Activated naive CD4-positive, alpha-beta T cell treated with anti-CD3 and anti-CD28 coated beads, Interleukin-2, amount 50 U/mL, for 16 hours (primary cell): ENCODE results near the gene PLCH2.
"Not testable (repeated sequence)": the region's sequence is repeated elsewhere in the genome, so short reads cannot be mapped to it uniquely, and the experiment has no call there.

ENCODE experiments used
- DNase-seq: peaks from one replicate; pipeline ENCODE4 v3.0.0-alpha.2; 2020

Gene PLCH2, protein sequence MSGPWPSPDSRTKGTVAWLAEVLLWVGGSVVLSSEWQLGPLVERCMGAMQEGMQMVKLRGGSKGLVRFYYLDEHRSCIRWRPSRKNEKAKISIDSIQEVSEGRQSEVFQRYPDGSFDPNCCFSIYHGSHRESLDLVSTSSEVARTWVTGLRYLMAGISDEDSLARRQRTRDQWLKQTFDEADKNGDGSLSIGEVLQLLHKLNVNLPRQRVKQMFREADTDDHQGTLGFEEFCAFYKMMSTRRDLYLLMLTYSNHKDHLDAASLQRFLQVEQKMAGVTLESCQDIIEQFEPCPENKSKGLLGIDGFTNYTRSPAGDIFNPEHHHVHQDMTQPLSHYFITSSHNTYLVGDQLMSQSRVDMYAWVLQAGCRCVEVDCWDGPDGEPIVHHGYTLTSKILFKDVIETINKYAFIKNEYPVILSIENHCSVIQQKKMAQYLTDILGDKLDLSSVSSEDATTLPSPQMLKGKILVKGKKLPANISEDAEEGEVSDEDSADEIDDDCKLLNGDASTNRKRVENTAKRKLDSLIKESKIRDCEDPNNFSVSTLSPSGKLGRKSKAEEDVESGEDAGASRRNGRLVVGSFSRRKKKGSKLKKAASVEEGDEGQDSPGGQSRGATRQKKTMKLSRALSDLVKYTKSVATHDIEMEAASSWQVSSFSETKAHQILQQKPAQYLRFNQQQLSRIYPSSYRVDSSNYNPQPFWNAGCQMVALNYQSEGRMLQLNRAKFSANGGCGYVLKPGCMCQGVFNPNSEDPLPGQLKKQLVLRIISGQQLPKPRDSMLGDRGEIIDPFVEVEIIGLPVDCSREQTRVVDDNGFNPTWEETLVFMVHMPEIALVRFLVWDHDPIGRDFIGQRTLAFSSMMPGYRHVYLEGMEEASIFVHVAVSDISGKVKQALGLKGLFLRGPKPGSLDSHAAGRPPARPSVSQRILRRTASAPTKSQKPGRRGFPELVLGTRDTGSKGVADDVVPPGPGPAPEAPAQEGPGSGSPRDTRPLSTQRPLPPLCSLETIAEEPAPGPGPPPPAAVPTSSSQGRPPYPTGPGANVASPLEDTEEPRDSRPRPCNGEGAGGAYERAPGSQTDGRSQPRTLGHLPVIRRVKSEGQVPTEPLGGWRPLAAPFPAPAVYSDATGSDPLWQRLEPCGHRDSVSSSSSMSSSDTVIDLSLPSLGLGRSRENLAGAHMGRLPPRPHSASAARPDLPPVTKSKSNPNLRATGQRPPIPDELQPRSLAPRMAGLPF (N-terminal part only)

DNA sequence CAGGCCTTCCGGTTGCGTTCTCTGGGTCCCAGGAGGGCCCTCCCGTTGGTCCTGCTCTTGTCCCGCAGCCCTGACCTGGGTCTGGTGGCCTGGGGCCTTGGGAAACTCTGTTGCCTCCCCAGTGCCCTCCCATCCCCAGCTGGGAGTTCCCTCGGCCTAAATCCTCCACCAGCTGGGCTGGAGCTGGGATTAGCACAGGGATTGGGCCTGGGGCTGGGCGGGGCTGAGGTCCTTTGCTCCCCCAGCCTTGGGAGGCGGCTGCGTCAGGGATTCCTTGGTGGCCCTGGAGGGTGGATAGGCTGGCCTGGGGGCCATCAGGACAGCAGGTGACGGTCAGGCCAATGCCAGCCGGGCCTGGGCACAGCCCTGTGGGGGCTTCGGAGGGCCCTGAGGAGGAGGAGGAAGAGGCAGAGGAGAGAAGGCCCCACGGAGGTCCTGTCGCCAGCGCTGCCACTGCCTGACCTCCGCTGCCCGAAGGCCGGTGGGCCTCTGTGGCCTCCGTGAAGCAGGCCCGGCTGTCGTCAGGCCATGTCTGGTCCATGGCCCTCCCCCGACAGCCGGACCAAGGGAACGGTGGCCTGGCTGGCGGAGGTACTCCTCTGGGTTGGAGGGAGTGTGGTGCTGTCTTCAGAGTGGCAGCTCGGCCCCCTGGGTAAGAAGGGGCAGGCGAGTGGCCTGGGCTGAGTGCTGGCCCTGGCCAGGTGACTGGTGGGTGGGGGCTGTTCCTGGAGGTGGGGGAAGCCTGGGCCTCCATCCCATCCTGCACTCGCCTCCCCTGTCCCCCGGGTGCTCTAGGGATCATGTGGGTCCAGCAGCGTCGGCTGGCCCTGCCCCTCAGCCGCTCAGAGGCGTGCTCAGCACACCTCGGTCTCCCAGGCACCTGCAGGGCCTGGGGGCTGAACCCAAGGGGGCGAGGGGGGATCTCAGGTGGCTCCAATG lies at the start of gene PLCH2:
PLCH2 (plus strand) TSS at position 229 of the 939 bp plus-strand sequence; CDS start at position 529, 300 bp downstream.
- DNase-seq = no peak

DNA sequence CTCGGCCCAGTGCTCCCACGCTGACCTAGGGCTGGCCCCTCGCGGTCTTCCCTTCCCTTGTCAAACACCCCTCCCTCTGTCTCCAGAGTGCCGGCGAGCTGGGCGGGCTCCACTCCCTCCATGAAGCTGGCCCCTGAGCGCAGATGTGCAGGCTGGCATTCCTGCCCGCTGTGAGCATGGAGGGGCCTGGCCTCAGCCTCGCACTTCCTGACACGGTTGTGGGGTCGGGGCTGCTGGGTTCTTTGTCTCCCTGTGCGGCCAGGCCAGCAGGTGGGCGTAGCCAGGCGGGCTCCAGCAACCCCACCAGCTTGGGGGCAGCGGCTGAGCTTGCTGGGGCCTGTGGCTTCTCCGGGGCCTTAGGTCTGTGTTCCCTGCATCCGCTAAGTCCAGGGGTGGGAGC lies 49.5 kb upstream of the PLCH2 start:
- DNase-seq = no peak

DNA sequence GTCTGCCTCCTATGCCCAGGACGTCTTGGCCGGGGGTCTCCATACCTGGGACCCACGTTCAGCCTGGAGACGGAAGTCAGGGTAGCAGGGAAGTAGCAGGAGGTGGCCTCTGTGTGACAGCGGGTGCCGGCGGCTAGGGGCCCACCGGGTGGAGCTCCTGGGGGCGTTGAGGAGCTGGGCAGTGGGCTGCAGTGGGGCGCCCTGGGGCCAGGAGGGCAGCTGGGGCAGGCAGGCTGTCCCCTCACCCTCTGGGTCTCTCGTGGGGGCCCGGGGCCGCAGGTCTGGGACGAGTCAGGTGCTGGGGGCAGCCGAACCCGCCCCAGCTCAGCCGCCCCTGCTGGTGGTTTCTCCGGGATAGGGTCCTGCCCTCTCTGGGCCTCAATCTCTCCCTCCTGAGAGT lies 49.0 kb upstream of the PLCH2 start:
- no peak for DNase-seq

DNA sequence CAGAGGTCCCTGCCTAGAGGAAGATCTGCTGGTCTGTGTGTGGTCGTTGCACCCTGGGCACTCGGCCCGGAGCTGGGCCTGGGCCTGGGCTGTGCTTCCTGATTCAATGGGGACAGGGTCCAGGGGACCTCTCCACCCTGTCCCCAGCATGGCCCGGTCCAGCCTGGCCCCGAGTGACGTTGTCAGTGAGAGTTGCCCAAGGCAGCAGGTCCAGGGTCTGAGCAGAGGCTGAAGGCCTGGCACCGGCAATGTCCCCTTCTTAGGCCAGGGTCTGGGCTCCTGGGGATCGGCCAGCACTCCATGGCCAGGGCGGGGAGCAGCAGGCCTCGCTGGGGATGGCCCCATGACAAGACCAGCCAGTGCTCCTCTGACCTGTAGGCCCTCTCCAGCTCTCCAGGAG lies 48.1 kb upstream of the PLCH2 start:
- no peak for DNase-seq

DNA sequence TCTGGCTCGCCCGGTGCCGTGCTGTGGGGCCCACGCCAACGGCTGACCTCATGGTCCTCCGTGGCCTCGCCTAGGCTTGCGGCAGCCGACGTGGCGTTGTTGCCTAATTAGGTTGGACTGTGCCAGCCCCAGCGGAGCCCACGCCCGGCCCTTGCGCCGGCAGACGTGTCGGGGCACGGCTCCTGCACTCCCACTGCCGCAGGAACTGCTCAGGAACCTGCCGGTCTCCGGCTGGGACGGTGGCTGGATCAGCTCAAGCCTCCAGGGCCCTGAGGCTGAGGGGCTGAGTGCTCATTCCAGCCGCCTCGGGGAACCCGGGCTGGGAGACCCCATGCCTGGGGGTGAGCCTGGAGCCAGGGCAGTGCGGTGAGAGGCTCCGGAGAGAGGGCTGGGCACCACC lies 47.6 kb upstream of the PLCH2 start:
- no peak for DNase-seq

DNA sequence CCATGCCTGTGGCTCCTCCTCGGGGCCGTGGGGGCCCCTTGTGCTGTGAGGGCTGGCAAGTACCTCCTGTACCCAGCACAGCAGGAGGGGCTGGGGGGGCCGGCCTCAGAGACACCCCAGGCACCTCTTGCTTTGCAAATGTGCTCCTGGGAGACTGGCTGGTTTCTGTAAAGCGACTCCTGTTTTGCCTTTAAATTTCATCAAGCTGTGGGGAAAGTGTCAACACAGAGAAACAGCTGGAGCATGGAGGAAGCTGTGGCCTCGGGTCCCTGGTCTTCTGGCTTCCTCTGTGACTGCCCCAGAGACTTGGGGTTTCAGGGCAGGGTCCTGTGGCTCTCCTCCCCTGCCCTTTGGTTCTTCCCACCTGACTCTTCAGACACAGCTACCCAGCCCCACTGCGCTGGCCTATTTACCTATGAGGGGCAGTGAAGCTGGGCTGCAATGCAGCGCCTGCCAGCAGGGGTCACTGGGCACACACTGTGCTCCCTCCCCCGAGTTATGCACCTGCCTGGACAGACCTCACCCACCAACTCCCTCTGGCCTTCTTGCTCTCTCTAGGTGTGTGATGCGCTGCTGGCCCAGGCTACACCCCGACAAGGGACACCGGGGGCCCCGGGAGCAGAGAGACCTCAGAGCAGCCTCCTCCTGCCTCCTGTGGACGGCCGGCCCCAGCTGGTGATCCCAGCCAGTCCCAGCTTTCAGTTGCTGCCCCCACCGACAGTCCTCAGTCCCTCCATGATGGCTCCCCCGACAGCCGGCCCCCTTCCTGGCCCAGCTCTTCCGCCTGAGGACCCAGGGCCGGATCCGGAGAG lies 46.1 kb upstream of the PLCH2 start:
- DNase-seq = no peak

DNA sequence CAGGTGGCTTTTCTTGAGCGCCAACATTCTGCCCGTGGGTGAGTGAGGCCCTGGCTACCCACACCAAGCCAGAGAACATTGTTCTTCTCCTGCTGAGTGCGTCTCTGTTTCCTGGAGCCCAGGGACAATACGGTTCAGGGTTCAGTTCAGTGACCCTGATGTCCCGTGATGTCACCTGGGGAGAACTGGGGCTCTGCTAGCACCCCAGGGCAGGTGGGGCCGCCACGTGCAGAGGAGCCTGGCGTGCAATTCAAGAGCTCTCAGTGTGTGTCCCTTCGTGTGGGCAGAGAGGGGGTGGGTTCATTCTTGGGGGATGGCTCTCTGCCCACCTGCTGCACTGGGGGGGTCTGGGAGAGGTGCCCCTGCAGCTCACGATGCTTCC lies 45.5 kb upstream of the PLCH2 start:
- no peak for DNase-seq

DNA sequence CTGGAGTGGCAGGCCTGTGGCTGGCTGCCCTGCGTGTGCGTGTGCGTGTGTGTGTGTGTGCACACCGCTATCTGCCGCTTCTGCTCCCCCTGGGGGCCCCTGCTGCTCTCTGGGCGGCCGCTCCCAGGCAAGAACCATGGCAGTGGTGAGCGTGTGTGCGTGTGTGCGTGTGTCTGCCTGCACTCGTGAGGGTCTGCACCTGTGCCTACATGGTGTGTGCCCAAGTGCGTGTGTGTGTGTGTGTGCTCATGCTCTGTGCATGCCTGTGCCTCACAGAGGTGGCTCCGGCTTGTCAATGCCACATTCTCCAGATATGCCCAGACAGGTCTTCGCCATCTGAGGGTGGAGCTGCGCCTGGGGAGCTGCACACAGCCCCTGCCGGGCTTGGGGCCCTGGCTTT lies 45.0 kb upstream of the PLCH2 start:
- DNase-seq = no peak

DNA sequence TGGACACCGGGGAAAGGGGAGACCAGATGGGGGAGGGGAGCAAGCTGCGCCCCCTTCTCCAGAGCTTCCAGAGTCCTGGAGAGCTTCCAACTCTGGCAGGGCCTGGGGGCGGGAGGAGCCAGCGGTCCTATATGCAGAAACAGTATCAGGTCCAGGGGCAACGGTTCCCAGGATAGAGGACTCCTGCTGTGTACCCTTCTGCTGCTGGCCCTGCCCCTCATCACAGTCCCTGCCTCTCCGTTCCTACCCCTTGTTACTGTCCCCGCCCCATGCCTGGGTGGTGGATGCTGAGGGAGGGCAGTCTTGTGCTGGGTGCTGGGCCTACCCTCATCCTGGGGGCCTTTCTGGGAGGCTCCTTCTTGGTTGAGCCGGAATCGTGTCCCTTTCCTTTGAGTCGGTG lies 44.6 kb upstream of the PLCH2 start:
- DNase-seq = no peak

DNA sequence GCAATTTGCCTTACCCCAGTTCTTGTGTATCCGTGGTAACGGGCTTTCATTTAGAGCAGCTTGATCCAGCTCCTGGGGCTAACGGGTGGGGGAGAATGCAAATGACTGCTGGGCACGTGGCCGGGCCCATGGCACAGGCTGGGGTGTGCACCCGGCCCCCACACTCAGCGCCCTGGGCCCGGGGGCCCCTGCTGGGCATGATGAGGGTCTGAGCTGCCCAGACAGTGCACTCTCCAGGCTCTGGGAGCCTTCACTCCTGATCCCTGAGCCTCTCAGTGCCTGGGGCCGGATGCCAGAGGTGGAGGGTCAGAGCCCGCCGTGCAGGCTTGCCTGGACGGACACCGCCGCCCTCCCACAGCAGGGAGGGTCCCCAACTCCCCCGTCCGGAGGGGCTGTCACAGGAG lies 43.6 kb upstream of the PLCH2 start:
- no peak for DNase-seq

DNA sequence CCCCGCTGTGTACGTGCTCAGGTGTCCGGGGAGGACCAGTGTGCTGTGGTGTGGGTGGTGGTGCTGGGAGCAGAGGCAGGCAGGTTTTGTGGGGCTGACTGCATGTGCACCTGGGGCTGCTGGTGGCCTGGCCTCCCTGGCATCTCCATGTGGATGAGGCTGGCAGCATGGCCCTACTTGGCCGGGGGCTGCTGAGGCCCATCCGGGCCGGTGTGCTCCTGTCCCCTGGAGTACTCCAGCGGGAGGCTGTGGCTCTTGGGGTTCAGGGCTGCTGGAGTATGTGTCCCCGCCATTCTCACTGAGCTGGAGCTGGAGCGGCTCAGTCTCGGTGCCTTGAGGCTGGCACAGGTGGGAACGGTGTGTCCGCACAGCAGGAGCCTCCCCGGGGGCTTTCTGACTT lies 42.9 kb upstream of the PLCH2 start:
- no peak for DNase-seq

DNA sequence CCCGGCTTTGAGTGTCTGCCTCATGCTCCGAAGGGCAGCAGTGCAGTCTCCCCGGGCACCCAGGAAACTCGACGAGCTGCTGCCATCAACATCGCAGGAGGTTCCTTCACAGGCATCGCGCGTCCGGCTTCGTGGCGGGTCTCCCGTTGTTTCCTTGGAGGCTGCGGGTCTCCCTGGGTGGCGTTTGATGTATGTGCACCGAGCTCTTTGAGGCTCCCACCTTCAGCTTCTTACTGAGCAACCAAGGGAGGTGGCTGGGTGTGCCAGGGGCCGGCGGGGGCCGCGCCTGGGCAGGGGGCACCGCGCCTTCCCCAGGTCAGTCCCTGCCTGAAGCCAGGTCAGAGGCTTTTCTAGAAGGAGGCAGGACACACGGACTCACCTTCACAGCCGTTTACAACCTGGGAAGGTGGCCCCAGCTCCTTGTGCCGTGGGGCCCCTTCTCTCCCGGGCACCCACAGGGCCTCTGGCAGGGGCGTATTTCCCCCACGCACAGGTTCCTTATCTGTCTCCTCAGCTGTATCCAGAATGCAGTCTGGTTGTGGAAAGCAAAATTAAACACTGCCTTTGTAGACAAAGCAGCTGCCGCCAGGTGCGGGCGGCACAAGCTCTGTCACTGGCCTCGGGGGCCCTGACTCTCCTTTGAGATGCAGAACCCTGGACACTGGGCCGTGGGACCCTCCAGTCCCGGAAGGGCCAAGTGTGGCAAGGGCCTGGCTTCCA lies 42.0 kb upstream of the PLCH2 start:
- no peak for DNase-seq

DNA sequence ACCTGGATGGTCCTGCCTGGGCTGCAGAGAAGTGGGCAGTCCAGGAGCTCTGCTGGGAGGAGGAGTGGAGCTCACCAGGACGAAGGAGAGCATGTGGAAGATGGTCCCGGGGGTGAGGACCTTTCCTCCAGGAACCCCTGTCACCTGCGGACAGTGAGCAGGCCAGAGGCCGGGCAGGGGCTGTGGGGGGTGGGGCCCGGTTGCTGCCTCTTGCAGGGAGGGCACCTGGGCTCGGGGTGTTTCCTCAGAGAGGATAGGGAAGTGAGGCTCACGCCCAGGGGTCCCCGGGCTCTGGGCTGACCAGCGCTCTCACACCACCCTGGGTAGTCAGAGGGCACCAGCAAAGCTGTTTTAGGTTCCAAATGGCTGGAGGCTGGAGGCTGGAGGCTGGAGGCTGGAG lies 41.0 kb upstream of the PLCH2 start:
- DNase-seq = no peak

DNA sequence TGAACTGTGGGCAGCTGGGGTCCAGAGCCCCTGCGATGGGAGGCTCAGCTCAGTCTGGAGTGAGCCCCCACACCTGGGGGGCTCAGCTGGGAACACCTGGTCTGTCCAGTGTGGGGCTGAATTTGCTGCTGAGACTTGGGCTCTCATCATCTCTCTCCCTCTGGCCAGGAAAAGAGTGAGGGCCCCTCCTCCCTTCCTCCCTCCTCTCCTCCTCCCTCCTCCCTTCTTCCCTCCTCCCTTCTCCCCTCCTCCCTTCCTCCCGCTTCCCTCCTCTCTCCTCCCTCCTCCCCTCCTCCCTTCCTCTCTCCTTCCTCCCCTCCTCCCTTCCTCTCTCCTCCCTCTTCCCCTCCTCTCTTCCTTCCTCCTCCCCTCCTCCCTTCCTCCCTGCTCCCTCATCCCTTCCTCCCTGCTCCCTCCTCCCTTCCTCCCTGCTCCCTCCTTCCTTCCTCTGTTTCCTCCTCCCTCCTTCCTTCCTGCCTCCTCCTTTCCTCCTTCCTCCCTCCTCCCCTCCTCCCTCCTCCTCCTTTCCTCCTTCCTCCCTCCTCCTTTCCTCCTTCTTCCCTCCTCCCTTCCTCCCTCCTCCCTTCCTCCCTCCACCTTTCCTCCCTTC lies 40.2 kb upstream of the PLCH2 start:
- no peak for DNase-seq

DNA sequence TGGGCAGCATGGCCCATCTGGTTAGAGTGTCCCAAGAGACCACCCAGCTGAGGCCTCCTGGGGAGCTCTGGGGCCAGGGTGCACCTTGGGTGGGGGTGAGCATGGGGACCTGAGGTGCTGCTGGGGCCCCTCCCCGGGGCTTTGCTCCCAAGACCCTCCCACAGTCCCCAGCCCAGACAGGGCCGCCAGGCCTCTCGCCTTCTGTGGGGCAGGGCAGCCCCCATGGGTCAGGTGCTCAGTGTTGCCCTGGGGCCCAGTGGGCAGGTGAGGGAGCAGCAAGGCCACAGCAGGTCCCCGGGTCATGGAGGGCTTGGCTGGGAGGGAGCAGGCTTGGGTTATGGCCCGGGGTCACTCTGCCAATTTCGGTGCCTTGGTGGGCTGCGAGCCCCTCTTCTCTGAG lies 39.2 kb upstream of the PLCH2 start:
- DNase-seq = no peak

DNA sequence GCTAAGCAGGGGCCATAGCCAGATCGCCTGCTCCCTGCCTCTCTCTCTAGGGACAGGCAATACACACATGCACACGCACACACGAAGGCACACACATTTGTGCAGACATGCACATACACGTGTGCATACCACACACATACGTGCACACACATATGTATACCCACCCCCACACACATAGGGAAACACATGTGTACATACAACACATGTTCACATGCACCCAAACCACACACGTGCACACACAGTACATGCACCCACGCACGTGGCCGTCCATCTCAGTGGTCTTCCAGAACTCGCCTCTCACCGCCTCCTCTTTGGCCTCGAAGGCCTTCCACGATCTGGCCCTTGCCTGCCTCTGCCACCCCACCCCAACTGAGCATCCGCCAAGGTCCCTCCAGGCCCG lies 38.5 kb upstream of the PLCH2 start:
- DNase-seq = no peak

DNA sequence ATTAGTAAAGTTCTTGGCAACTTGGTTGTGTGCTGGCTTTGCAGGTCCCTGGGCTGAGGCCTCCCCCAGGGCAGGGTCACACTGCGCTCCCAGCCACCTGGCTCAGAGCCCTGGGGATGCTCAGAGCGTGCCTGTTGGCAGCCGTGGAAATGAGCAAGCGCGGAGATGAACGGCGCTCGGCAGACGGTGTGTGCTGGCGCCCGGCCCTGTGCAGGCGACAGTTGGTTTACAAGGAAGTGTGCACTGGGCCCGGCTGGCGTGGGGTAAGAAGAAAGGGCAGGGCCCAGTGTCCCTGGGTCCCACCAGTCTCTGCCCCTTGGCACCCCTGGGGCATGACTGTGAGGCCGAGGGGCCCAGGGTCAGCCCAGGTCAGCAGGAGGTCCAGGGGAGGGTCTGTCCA lies 38.1 kb upstream of the PLCH2 start:
- no peak for DNase-seq

DNA sequence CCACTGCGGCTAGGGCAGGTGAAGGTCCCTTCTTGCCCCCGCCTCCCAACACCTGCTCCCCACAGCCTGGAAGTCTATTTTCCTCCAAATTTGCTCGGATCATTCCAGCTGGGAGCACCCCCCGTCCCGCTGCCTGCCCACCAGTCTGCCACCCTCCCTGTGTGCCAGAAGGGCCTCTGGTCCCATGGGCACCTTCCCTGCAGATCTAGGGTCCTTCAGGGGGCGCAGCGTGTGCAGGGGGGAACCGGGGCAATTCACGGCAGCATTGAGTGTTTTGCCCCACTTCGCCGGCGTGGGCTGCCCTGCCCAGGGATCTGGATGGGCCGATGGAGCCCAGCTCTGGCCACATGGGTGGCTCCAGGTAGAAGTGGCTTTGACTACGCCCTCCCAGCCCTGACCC lies 37.4 kb upstream of the PLCH2 start:
- DNase-seq = no peak

DNA sequence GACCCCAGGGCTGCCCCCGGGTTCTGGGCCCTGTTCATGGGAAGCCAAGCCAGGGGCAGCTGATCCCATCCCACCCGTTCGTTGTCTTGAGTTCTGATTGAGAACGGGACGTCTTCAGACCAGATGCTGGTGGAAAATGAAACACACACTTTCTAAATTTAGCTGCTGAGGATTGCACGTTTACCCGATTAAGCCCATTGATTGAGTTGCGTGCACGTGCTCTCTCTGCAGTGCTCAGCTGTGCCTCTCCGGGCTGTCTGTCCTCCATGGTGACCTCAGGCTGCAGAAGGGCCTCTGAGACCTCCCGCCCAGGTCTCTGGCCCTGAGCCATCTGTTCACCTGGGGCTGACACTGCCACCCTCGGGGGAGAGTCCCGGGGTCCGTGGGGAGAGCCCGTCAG lies 36.7 kb upstream of the PLCH2 start:
- no peak for DNase-seq

DNA sequence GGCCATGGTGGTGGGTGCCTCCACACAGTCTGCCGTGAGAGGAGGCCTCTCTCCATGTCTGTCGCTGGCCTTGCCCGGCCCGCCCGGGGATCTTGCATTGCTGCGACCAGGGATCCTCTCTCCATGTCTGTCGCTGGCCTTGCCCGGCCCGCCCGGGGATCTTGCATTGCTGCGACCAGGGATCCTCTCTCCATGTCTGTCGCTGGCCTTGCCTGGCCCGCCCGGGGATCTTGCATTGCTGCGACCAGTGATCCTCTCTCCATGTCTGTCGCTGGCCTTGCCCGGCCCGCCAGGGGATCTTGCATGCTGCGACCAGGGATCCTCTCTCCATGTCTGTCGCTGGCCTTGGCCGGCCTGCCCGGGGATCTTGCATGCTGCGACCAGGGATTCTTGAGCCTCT lies 35.7 kb upstream of the PLCH2 start:
- DNase-seq = not testable (repeated sequence)
